GM12878 (cell line): Measurements from ENCODE around the gene XPNPEP3. TPM values are rescaled to one million over a fixed set of nuclear protein-coding genes. Genes with fewer than 3 reads are reported as not detected.

Source experiments
- CBX5 ChIP-seq: sonication (generic); IDR thresholded peaks from 2 replicates; pipeline ENCODE4 v1.6.1; 2016; ENCODE audit warnings: low read depth, moderate library complexity, mild to moderate bottlenecking, inconsistent platforms
- DPF2 ChIP-seq: fragments of 450-650 bp; IDR thresholded peaks from 2 replicates; pipeline ENCODE4 v1.6.1; 2017; ENCODE audit warnings: mild to moderate bottlenecking
- ETV6 ChIP-seq, 2 experiments: fragments of 450-650 bp in 1 of 2; IDR thresholded peaks in 1 of 2; conservative IDR thresholded peaks in 1 of 2; 2 replicates each; pipeline ENCODE4 v1.6.1; 2014; ENCODE audit warnings: antibody characterized with exemption in 1 of 2, borderline replicate concordance in 1 of 2, low read depth in 1 of 2, mild to moderate bottlenecking in 1 of 2, moderate library complexity in 1 of 2
- HDAC2 ChIP-seq: fragments of 200-600 bp; sonication (generic); IDR thresholded peaks from 2 replicates; pipeline ENCODE4 v1.6.1; 2017
- HDGF ChIP-seq: fragments of 450-650 bp; IDR thresholded peaks from 2 replicates; pipeline ENCODE4 v1.6.1; 2016; ENCODE audit warnings: antibody characterized with exemption
- HSF1 ChIP-seq: fragments of 150-350 bp; IDR thresholded peaks from 2 replicates; pipeline ENCODE4 v1.6.1; 2014; ENCODE audit warnings: mild to moderate bottlenecking, low read depth, low read length
- MEF2A ChIP-seq: IDR thresholded peaks from 2 replicates; pipeline ENCODE4 v1.6.1; 2011; ENCODE audit warnings: low read depth, mild to moderate bottlenecking, low read length, moderate library complexity; ENCODE audit not compliant: insufficient read depth
- NBN ChIP-seq: fragments of 450-650 bp; IDR thresholded peaks from 2 replicates; pipeline ENCODE4 v1.6.1; 2016
- RAD51 ChIP-seq: fragments of 450-650 bp; IDR thresholded peaks from 2 replicates; pipeline ENCODE4 v1.6.1; 2016; ENCODE audit warnings: moderate library complexity, mild to moderate bottlenecking, inconsistent platforms
- RCOR1 ChIP-seq: conservative IDR thresholded peaks from 2 replicates; pipeline ENCODE4 v1.6.1; 2012; ENCODE audit warnings: low read depth, low read length, improper control_type of control experiment
- polyA plus RNA-seq, 11 experiments: library from polyadenylated mRNA; depleted of rRNA in 4 of 11; unstranded in 6 of 11; stranded (reverse) in 5 of 11; fragments of >200 nt; fragmentation: Nextera tagmentation in 4 of 11; fragmentation: Illumina TruSeq in 1 of 11; extraction: Ambion mirVana in 4 of 11; extraction: Trizol in 1 of 11; gene quantifications; 1 replicate in 1 of 11; 2 replicates in 10 of 11; pipeline versions ENCODE4 v1.2.1 to v1.2.3, GENCODE V29; 2011 to 2016; ENCODE audit warnings: inconsistent platforms in 2 of 11, missing spikeins in 2 of 11, low read depth in 1 of 11
- total RNA-seq, 4 experiments: library from RNA; depleted of rRNA in 3 of 4; stranded (reverse); fragments of >200 nt in 3 of 4; fragmentation: Illumina TruSeq in 1 of 4; extraction: Trizol in 1 of 4; gene quantifications; 2 replicates each; pipeline versions ENCODE4 v1.2.1 to v1.2.3, GENCODE V29; 2013 to 2021

XPNPEP3 gene
- total and polyA plus RNA-seq, 10 of the 15 experiments (the other 5 are each of a cell fraction or from before 2014, with no cell fraction given): 6.7 to 19.9 (median 11.7) TPM

GRCh38 chr22:40818747-40819598 is 38.0 kb upstream of the XPNPEP3 start, which contains the start of gene SLC25A17 (continued):
- TF ChIP-seq HSF1 (no peak), HDAC2 (no peak), RCOR1 (no peak), DPF2 (no peak), MEF2A (no peak), HDGF (0 out of 2 replicates have a peak, but pooled peaks have one; percentile 24), NBN (peak; percentile 35; the same call in 1 of the 2 replicates), CBX5 (no peak), ETV6 (conservative IDR thresholded peaks at IDR 0.05 in 1 of 2, IDR thresholded peaks at IDR 0.05 in 1 of 2; ENCODE audit: borderline replicate concordance in 1 of 2, low read depth in 1 of 2) (no peak), RAD51 (peak; percentile 28; the same call in 1 of the 2 replicates)
